Adrenal gland (tissue), 5 donors: Measurements from ENCODE around the gene METTL16.

Experiments used
- CTCF ChIP-seq, 6 experiments: fragments of 450-650 bp in 4 of 6; fragments of 200-600 bp in 2 of 6; sonication (generic) in 1 of 6; IDR thresholded peaks; 1 replicate in 5 of 6; 2 replicates in 1 of 6; pipeline versions ENCODE4 v1.5.1 to v1.8.0; 2016 to 2021; ENCODE audit warnings: antibody characterized with exemption in 6 of 6, mild to moderate bottlenecking in 2 of 6, moderate library complexity in 1 of 6
- POLR2A ChIP-seq, 2 donors: fragments of 450-650 bp; IDR thresholded peaks; one replicate each; pipeline ENCODE4 v1.6.1; 2017; ENCODE audit warnings: antibody characterized with exemption in 2 of 2, mild to moderate bottlenecking in 2 of 2, moderate library complexity in 1 of 2
- donor health status: DM: no; HTN: no; CAD: no.

DNA sequence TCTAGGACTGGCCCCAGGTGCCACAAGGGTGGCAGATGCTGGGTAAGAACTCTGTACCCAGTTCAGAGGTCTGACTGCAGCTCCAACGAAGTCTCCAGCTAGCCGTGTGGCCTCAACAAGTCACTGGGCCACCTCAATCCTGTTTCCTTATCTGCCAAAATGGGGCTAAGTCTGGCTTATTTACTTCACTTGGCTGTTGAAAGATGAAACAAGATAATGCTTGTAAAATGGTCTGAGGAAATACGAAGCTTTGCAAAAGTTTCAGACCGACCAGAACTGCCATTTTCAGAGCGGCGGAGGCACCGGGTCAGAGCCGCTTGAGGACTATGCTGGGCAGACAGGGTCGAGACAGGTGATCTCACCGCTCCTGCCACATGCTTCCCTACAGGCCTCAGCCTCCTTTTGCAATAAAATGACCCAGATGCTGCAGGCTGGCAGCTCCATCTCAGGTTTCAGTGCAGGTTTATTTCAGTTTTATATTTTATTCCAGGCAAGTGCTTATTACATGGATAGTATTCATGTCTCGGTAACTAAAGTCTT, 128.0 kb downstream of the METTL16 start:
- no peak for TF ChIP-seq CTCF (IDR thresholded peaks at IDR 0.05)
- no peak for TF ChIP-seq POLR2A (IDR thresholded peaks at IDR 0.05)
